PC-9 (cell line): ENCODE results near the gene PLXNA1. TPM values are rescaled to one million over a fixed set of nuclear protein-coding genes. Genes with fewer than 3 reads are reported as not detected.

Experiments
- BruUV-seq: library from RNA; stranded (reverse); fragments of 400-500 nt; replicated peaks from 2 replicates; lab custom pipeline; 2021; lab: Mats Ljungman, UMichigan
- CTCF ChIA-PET: fragments of 300-600 bp; sonication (Branson Sonifier 250); formaldehyde crosslinking; loops from one replicate; lab custom pipeline; 2022; ENCODE audit warnings: antibody characterized with exemption; lab: Charles Lee
- POLR2A ChIA-PET: fragments of 300-600 bp; sonication (Branson Sonifier 250); formaldehyde crosslinking; loops from one replicate; lab custom pipeline; 2022; ENCODE audit warnings: antibody characterized with exemption; ENCODE audit not compliant: unreplicated experiment; lab: Charles Lee
- DNase-seq, 2 experiments: peaks; one replicate each; pipeline versions ENCODE4 v3.0.0 to v3.0.0-alpha.2; 2015 to 2022; ENCODE audit warnings: mixed read lengths in 1 of 2
- H2AFZ ChIP-seq: fragments of 200-600 bp; sonication (generic); 2 replicates; pipeline ENCODE4 v1.8.1; 2017; ENCODE audit warnings: antibody characterized with exemption
- H3F3A ChIP-seq: fragments of 200-600 bp; sonication (generic); 2 replicates; pipeline ENCODE4 v1.8.1; 2017; ENCODE audit warnings: antibody characterized with exemption, mild to moderate bottlenecking, low read depth; ENCODE audit not compliant: insufficient read depth
- H3K27ac ChIP-seq: fragments of 200-600 bp; sonication (generic); 2 replicates; pipeline ENCODE4 v1.6.1; 2016; ENCODE audit warnings: mixed run types
- H3K27me3 ChIP-seq: fragments of 200-600 bp; sonication (generic); 2 replicates; pipeline ENCODE4 v1.6.1; 2016; ENCODE audit warnings: low read depth, mixed run types; ENCODE audit not compliant: insufficient read depth
- H3K36me3 ChIP-seq: fragments of 200-600 bp; sonication (generic); 2 replicates; pipeline ENCODE4 v1.6.1; 2016; ENCODE audit warnings: low read depth, mixed run types
- H3K4me1 ChIP-seq: fragments of 200-600 bp; sonication (generic); replicated peaks from 2 replicates; pipeline ENCODE4 v1.6.1; 2016; ENCODE audit warnings: mixed run types; ENCODE audit not compliant: insufficient read depth
- H3K4me2 ChIP-seq: fragments of 200-600 bp; sonication (generic); 2 replicates; pipeline ENCODE4 v1.6.1; 2017; ENCODE audit warnings: mixed run types
- H3K4me3 ChIP-seq: fragments of 200-600 bp; sonication (generic); 2 replicates; pipeline ENCODE4 v1.6.1; 2016; ENCODE audit warnings: mixed run types
- H3K79me2 ChIP-seq: fragments of 200-600 bp; sonication (generic); 2 replicates; pipeline ENCODE4 v1.6.1; 2017; ENCODE audit warnings: low read depth, mixed run types
- H3K9me2 ChIP-seq: fragments of 200-600 bp; sonication (generic); 2 replicates; pipeline ENCODE4 v1.8.1; 2017; ENCODE audit warnings: mild to moderate bottlenecking; ENCODE audit not compliant: insufficient read depth
- H3K9me3 ChIP-seq: fragments of 200-600 bp; sonication (generic); 2 replicates; pipeline ENCODE4 v1.8.1; 2016; ENCODE audit warnings: low read depth; ENCODE audit not compliant: insufficient read depth
- H4K20me1 ChIP-seq: fragments of 200-600 bp; sonication (generic); 2 replicates; pipeline ENCODE4 v1.8.1; 2017; ENCODE audit not compliant: insufficient read depth
- EZH2 ChIP-seq: fragments of 200-600 bp; sonication (generic); IDR thresholded peaks from 2 replicates; pipeline ENCODE4 v1.8.0; 2017; ENCODE audit warnings: antibody characterized with exemption, low read depth
- intact Hi-C: fragments of 100-400 bp; cut with micrococcal nuclease; formaldehyde crosslinking; loops from one replicate; pipeline ENCODE4 v1.10.0; 2022; ENCODE audit not compliant: unreplicated experiment
- total RNA-seq: library from RNA; stranded (reverse); gene quantifications from 2 replicates; pipeline ENCODE4 v1.2.3, GENCODE V29; 2021
- TF ChIP-seq, protein P1 (sequence below): fragments of 200-600 bp; sonication (generic); conservative IDR thresholded peaks from 2 replicates; pipeline ENCODE4 v1.6.1; 2017; ENCODE audit warnings: mixed run types, antibody characterized with exemption, mild to moderate bottlenecking, moderate library complexity

The PLXNA1 gene
- total RNA-seq, 1 experiment from 2014 or later: 88.2 TPM

GRCh38 chr3:126995254-126995780 is 12.4 kb downstream of the PLXNA1 start:
- Histone ChIP-seq H3K9me3 (no peaks in the 10 kb centered on the region), H3K9me2 (no peaks in the 10 kb centered on the region), H4K20me1 (peaks cover 78% of the 10 kb centered on the region), H3K79me2 (peaks cover 17% of the 10 kb centered on the region), H3K27ac (no peak overlapping the region), H3K4me3 (no peak overlapping the region), H3K36me3 (no peaks in the 10 kb centered on the region), H3F3A (no peaks in the 10 kb centered on the region), H3K4me2 (no peak overlapping the region), H3K4me1 (peaks cover 14% of the 10 kb centered on the region; the same call in 1 of the 2 replicates), H3K27me3 (no peaks in the 10 kb centered on the region), H2AFZ (no peak overlapping the region)
- CTCF ChIA-PET: no interaction called here
- peak in 1 of 2 experiments; percentile 67 for DNase-seq
- TF ChIP-seq, protein P1, sequence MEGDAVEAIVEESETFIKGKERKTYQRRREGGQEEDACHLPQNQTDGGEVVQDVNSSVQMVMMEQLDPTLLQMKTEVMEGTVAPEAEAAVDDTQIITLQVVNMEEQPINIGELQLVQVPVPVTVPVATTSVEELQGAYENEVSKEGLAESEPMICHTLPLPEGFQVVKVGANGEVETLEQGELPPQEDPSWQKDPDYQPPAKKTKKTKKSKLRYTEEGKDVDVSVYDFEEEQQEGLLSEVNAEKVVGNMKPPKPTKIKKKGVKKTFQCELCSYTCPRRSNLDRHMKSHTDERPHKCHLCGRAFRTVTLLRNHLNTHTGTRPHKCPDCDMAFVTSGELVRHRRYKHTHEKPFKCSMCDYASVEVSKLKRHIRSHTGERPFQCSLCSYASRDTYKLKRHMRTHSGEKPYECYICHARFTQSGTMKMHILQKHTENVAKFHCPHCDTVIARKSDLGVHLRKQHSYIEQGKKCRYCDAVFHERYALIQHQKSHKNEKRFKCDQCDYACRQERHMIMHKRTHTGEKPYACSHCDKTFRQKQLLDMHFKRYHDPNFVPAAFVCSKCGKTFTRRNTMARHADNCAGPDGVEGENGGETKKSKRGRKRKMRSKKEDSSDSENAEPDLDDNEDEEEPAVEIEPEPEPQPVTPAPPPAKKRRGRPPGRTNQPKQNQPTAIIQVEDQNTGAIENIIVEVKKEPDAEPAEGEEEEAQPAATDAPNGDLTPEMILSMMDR: no peak
- no peak for TF ChIP-seq EZH2
- POLR2A ChIA-PET: no interaction called here
- BruUV-seq: no TSS peak
- intact Hi-C loops: no loop called here

DNA sequence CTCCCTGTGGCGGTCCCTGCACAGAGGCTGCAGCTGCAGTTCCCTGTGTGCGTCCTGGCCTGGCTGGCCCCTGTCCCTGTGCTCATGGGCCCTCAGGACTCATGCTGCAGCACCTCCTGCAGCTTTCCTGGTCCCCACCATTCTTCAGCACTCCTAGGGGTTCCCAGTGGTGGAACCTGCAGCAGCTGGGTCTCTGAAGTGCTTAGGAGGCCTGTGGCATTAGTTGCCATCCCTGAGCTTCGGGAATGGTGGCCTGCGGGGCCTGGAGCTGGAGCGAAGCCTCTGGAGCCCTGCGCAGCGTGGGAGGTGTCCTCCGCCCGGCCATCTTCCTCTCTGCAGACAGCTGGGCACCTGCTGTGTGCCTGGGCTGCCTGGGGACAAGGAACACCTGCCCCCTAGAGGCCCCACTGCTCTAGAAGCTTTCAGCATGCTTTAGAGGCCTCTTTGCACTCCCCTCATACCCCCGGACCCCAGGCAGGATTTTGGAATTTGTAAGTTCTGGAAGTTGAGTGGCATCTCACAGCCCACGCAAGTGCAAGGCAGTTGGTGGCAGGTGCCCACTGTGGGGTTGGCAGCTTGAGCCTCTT is 13.1 kb downstream of the PLXNA1 start:
- ChIA-PET CTCF (no interaction called here), POLR2A (no interaction called here)
- H4K20me1 ChIP-seq: peaks cover 72% of the 10 kb centered on the region
- TF ChIP-seq EZH2: no peak
- TF ChIP-seq, protein P1: no peak
- no peak overlapping the region for H3K4me2 ChIP-seq
- H3F3A ChIP-seq: no peaks in the 10 kb centered on the region
- no peak overlapping the region for H3K4me3 ChIP-seq
- H2AFZ ChIP-seq: no peak overlapping the region
- no peaks in the 10 kb centered on the region for H3K9me3 ChIP-seq
- H3K27me3 ChIP-seq: no peaks in the 10 kb centered on the region
- H3K9me2 ChIP-seq: no peaks in the 10 kb centered on the region
- no TSS peak for BruUV-seq
- no peak overlapping the region for H3K27ac ChIP-seq
- no peaks in the 10 kb centered on the region for H3K36me3 ChIP-seq
- H3K4me1 ChIP-seq: peaks cover 14% of the 10 kb centered on the region; the same call in 1 of the 2 replicates
- DNase-seq: no peak
- intact Hi-C loops: no loop called here
- peaks cover 13% of the 10 kb centered on the region for H3K79me2 ChIP-seq

- intact Hi-C loops: no loop called here
- Histone ChIP-seq H3K27me3 (no peaks in the 10 kb centered on the region), H3K9me2 (no peaks in the 10 kb centered on the region), H3K4me2 (no peak overlapping the region), H4K20me1 (peaks cover 71% of the 10 kb centered on the region), H3K9me3 (no peaks in the 10 kb centered on the region), H3K79me2 (peaks cover 13% of the 10 kb centered on the region), H3F3A (no peaks in the 10 kb centered on the region), H3K4me3 (no peak overlapping the region), H2AFZ (no peak overlapping the region), H3K27ac (no peak overlapping the region), H3K4me1 (peaks cover 14% of the 10 kb centered on the region; the same call in 1 of the 2 replicates), H3K36me3 (no peaks in the 10 kb centered on the region)
- ChIA-PET POLR2A (no interaction called here), CTCF (no interaction called here)
- no peak for TF ChIP-seq EZH2
- TF ChIP-seq, protein P1: no peak
- no peak for DNase-seq
- BruUV-seq: no TSS peak
These were observed 14.0 kb downstream of the PLXNA1 start for GRCh38 chr3:126996905-126997304.
